IMR-90 (cell line): Measurements from ENCODE around the gene ALOX5AP.

Source experiments
- CHD1 ChIP-seq: IDR thresholded peaks from 2 replicates; pipeline ENCODE4 v1.6.1; 2012; ENCODE audit warnings: low read depth, low read length, improper control_type of control experiment
- FOS ChIP-seq: fragments of 150-350 bp; IDR thresholded peaks from 2 replicates; pipeline ENCODE4 v1.6.1; 2016; ENCODE audit warnings: low read depth, low read length
- MAFK ChIP-seq: IDR thresholded peaks from 2 replicates; pipeline ENCODE4 v1.6.1; 2012; ENCODE audit warnings: low read depth, low read length, improper control_type of control experiment
- MXI1 ChIP-seq: IDR thresholded peaks from 2 replicates; pipeline ENCODE4 v1.6.1; 2012; ENCODE audit warnings: low read depth, mild to moderate bottlenecking, low read length, moderate library complexity, borderline replicate concordance
- POLR2A ChIP-seq: IDR thresholded peaks from 2 replicates; pipeline ENCODE4 v1.6.1; 2012; ENCODE audit warnings: mild to moderate bottlenecking, low read depth, low read length
- RFX5 ChIP-seq: IDR thresholded peaks from 2 replicates; pipeline ENCODE4 v1.8.0; 2012; ENCODE audit warnings: low read depth, mild to moderate bottlenecking, low read length, moderate library complexity
- USF2 ChIP-seq: fragments of 150-350 bp; IDR thresholded peaks from 2 replicates; pipeline ENCODE4 v1.6.1; 2017; ENCODE audit warnings: mild to moderate bottlenecking, antibody characterized with exemption, low read length, low read depth
- TF ChIP-seq, protein P1 (sequence below): conservative IDR thresholded peaks from 2 replicates; pipeline ENCODE4 v1.5.1; 2012; ENCODE audit warnings: mild to moderate bottlenecking, low read depth, low read length, improper control_type of control experiment

DNA sequence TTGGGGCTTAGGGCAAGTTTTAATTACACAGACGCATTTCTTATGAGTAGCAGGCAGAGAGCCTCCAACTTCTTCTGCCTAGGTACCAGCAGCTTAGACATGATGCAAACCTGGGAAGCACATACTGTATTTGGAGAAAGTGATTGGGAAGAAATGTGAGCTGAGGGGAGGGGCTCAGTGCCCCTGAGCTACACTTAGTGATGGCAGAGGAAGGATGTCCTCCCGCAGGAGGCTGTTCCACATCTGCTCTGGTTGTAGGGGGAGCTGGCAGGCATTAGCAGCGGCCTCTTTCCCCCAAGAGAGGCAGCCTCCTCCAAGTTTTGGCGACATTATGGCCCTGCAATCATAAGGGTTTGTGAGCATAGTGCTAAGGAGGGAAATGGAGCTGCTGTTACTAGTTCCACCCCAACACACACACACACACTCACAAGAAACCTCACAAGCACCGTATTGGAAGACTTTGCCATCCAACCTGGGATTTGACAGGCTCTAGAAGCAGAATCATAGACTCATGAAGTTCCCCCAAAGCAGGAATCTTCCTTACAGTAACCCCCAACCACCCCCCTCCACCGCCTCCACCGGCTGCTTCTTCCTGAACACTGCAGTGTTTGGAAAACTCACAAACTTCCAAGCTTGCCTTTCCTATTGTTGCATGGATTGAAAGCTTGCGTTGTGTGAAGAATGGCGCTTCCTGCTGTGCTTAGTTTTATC is 3.3 kb downstream of the ALOX5AP start:
- TF ChIP-seq MAFK (no peak), POLR2A (no peak), USF2 (no peak), FOS (no peak), MXI1 (no peak), RFX5 (no peak), CHD1 (no peak)
- TF ChIP-seq, protein P1, sequence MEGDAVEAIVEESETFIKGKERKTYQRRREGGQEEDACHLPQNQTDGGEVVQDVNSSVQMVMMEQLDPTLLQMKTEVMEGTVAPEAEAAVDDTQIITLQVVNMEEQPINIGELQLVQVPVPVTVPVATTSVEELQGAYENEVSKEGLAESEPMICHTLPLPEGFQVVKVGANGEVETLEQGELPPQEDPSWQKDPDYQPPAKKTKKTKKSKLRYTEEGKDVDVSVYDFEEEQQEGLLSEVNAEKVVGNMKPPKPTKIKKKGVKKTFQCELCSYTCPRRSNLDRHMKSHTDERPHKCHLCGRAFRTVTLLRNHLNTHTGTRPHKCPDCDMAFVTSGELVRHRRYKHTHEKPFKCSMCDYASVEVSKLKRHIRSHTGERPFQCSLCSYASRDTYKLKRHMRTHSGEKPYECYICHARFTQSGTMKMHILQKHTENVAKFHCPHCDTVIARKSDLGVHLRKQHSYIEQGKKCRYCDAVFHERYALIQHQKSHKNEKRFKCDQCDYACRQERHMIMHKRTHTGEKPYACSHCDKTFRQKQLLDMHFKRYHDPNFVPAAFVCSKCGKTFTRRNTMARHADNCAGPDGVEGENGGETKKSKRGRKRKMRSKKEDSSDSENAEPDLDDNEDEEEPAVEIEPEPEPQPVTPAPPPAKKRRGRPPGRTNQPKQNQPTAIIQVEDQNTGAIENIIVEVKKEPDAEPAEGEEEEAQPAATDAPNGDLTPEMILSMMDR = no peak
